HepG2 (cell line): ENCODE measurements around the gene TAF1A. TPM values are rescaled to one million over a fixed set of nuclear protein-coding genes. Genes with fewer than 3 reads are reported as not detected.

Experiments
- GATAD2A ChIP-seq: IDR thresholded peaks from 2 replicates; pipeline ENCODE4 v1.6.1; 2016
- HNF1A ChIP-seq, 2 experiments: sonication (generic) in 1 of 2; formaldehyde crosslinking in 1 of 2; IDR thresholded peaks; 2 replicates each; pipeline versions ENCODE4 v1.4.0 to v1.6.1; 2016 to 2020; ENCODE audit warnings: borderline replicate concordance in 1 of 2, low read depth in 1 of 2, mild to moderate bottlenecking in 1 of 2, missing genetic modification reagents in 1 of 2
- KIAA2018 ChIP-seq: sonication (generic); formaldehyde crosslinking; IDR thresholded peaks from 2 replicates; pipeline ENCODE4 v1.5.0; 2020; ENCODE audit warnings: mild to moderate bottlenecking, missing genetic modification reagents, borderline replicate concordance
- NKX3-1 ChIP-seq: sonication (generic); formaldehyde crosslinking; IDR thresholded peaks from 2 replicates; pipeline ENCODE4 v1.5.0; 2020; ENCODE audit warnings: missing genetic modification reagents
- RARG ChIP-seq: sonication (generic); formaldehyde crosslinking; IDR thresholded peaks from 2 replicates; pipeline ENCODE4 v1.4.0; 2020; ENCODE audit warnings: low read depth, mild to moderate bottlenecking, missing genetic modification reagents
- ZNF253 ChIP-seq: sonication (generic); formaldehyde crosslinking; IDR thresholded peaks from 2 replicates; pipeline ENCODE4 v1.8.0; 2022; ENCODE audit warnings: mild to moderate bottlenecking, missing genetic modification reagents, borderline replicate concordance
- ZNF317 ChIP-seq: sonication (generic); formaldehyde crosslinking; IDR thresholded peaks from 2 replicates; pipeline ENCODE4 v1.5.0; 2020; ENCODE audit warnings: mild to moderate bottlenecking, missing genetic modification reagents
- ZNF343 ChIP-seq: sonication (generic); formaldehyde crosslinking; IDR thresholded peaks from 2 replicates; pipeline ENCODE4 v1.4.0; 2020; ENCODE audit warnings: mild to moderate bottlenecking, missing genetic modification reagents
- ZNF772 ChIP-seq: sonication (generic); formaldehyde crosslinking; IDR thresholded peaks from 2 replicates; pipeline ENCODE4 v1.5.0; 2020; ENCODE audit warnings: mild to moderate bottlenecking, missing genetic modification reagents
- polyA plus RNA-seq, 8 experiments: library from polyadenylated mRNA; depleted of rRNA in 3 of 8; stranded (reverse) in 7 of 8; unstranded in 1 of 8; fragments of >200 nt; fragmentation: Illumina TruSeq in 4 of 8; extraction: Trizol in 4 of 8; gene quantifications; 2 replicates each; pipeline versions ENCODE4 v1.2.1 to v1.2.3, GENCODE V29; 2011 to 2016; ENCODE audit warnings: low read depth in 4 of 8, missing spikeins in 1 of 8, mixed read lengths in 1 of 8; ENCODE audit not compliant: insufficient read depth in 1 of 8
- total RNA-seq, 5 experiments: library from RNA; depleted of rRNA; stranded (reverse); fragments of >200 nt; fragmentation: Illumina TruSeq; extraction: Trizol; gene quantifications; 2 replicates each; pipeline ENCODE4 v1.2.3, GENCODE V29; 2016; ENCODE audit warnings: low read depth in 1 of 5
- TF ChIP-seq, protein P1 (sequence below): sonication (generic); formaldehyde crosslinking; IDR thresholded peaks from 2 replicates; pipeline ENCODE4 v1.5.0; 2020; ENCODE audit warnings: mild to moderate bottlenecking, missing genetic modification reagents, borderline replicate concordance

The TAF1A gene
- total and polyA plus RNA-seq, 2 of the 13 experiments (the other 11 are each of a cell fraction or from before 2014, with no cell fraction given), result 3.3 to 10.7 TPM

DNA sequence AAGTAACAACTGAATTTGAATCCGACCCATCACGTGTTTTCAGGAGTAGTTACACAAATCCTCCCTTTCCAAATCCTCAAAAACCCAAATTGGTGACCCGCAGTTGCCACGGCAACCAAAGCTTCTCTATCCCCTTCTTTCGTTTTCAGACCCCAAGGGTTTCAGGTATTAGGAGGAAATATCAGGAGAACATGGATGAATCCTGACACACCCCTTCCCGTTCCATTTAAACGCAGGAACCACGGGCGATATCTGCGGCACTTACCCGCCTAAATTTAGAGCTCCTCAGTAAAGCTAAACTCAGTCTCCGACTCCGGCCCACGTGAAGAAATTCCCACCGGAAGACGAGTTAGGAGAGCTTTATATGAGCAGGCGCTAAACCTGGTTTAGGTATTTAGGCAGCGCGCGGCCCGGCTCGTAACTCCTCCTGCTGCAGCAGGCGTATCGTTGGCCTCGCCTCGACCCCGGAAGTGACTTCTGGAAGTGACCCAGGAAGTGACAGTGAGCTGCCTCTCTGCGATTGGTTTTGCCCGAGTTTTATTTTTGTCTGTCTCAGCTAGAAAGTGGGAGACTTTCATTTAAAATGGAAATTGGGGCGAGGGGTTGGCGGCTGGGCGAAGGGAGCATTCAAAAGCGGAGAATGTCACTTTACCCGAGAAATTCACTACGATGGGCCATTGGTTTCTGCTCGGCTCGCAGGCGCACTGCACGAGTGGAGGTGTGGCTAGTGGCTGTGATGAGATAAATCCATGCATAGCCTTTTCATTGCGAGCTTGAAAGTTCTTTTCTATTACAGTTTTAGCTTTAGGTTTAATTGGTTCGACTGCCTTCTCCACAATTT lies at the start of gene TAF1A (continued):
- no peak for TF ChIP-seq HNF1A (IDR thresholded peaks at IDR 0.05; ENCODE audit: low read depth)
- no peak for TF ChIP-seq HNF1A (CRISPR knock-in tag; IDR thresholded peaks at IDR 0.05; ENCODE audit: borderline replicate concordance)
- no peak for TF ChIP-seq NKX3-1 (CRISPR knock-in tag)
- TF ChIP-seq ZNF317 (CRISPR knock-in tag), result 0 out of 2 replicates have a peak, but pooled peaks have one; percentile 61
- TF ChIP-seq KIAA2018 (CRISPR knock-in tag), result no peak
- TF ChIP-seq ZNF343 (CRISPR knock-in tag), result no peak
- TF ChIP-seq GATAD2A (CRISPR knock-in tag), result peak; percentile 56; the same call in 1 of the 2 replicates
- no peak for TF ChIP-seq RARG
- TF ChIP-seq, protein P1, sequence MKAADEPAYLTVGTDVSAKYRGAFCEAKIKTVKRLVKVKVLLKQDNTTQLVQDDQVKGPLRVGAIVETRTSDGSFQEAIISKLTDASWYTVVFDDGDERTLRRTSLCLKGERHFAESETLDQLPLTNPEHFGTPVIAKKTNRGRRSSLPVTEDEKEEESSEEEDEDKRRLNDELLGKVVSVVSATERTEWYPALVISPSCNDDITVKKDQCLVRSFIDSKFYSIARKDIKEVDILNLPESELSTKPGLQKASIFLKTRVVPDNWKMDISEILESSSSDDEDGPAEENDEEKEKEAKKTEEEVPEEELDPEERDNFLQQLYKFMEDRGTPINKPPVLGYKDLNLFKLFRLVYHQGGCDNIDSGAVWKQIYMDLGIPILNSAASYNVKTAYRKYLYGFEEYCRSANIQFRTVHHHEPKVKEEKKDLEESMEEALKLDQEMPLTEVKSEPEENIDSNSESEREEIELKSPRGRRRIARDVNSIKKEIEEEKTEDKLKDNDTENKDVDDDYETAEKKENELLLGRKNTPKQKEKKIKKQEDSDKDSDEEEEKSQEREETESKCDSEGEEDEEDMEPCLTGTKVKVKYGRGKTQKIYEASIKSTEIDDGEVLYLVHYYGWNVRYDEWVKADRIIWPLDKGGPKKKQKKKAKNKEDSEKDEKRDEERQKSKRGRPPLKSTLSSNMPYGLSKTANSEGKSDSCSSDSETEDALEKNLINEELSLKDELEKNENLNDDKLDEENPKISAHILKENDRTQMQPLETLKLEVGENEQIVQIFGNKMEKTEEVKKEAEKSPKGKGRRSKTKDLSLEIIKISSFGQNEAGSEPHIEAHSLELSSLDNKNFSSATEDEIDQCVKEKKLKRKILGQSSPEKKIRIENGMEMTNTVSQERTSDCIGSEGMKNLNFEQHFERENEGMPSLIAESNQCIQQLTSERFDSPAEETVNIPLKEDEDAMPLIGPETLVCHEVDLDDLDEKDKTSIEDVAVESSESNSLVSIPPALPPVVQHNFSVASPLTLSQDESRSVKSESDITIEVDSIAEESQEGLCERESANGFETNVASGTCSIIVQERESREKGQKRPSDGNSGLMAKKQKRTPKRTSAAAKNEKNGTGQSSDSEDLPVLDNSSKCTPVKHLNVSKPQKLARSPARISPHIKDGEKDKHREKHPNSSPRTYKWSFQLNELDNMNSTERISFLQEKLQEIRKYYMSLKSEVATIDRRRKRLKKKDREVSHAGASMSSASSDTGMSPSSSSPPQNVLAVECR, result peak; percentile 96
- 0 out of 2 replicates have a peak, but pooled peaks have one; percentile 57 for TF ChIP-seq ZNF772 (CRISPR knock-in tag)
- TF ChIP-seq ZNF253 (CRISPR knock-in tag), result no peak
